ENCODE results near the gene EXD3. TPM values are rescaled to one million over a fixed set of nuclear protein-coding genes. Genes with fewer than 3 reads are reported as not detected.

The EXD3 gene
- total RNA-seq, 4 donors from 2014 or later = 11.8 to 49.0 (median 31.5) TPM

GRCh38 chr9:137465720-137466388 lies 42.9 kb upstream of the EXD3 start:
- no peaks in the 10 kb centered on the region for H3K9me3 ChIP-seq
- H3K4me1 ChIP-seq = no peaks in the 10 kb centered on the region
- no peak overlapping the region for H3K27ac ChIP-seq
- no peaks in the 10 kb centered on the region for H3K27me3 ChIP-seq
- H3K4me3 ChIP-seq = no peak overlapping the region
- DNase-seq = no peak
- H3K36me3 ChIP-seq = no peaks in the 10 kb centered on the region
- intact Hi-C loops (cut with DNase I; ENCODE audit: low total_unique reads) = no loop called here
- TF ChIP-seq CTCF (IDR thresholded peaks at IDR 0.05) (no peak), POLR2A (IDR thresholded peaks at IDR 0.05) (no peak)

- intact Hi-C loops (cut with DNase I; ENCODE audit: low total_unique reads) = no loop called here
- no peak for DNase-seq
- no peaks in the 10 kb centered on the region for H3K4me1 ChIP-seq
- no peak overlapping the region for H3K27ac ChIP-seq
- no peak for TF ChIP-seq POLR2A (IDR thresholded peaks at IDR 0.05)
- TF ChIP-seq CTCF (IDR thresholded peaks at IDR 0.05) = no peak
- H3K36me3 ChIP-seq = no peaks in the 10 kb centered on the region
- no peak overlapping the region for H3K4me3 ChIP-seq
- no peaks in the 10 kb centered on the region for H3K9me3 ChIP-seq
- no peaks in the 10 kb centered on the region for H3K27me3 ChIP-seq
Observed at GRCh38 chr9:137465000-137465719, 42.2 kb upstream of the EXD3 start.

GRCh38 chr9:137464291-137464999 lies 41.5 kb upstream of the EXD3 start:
- no peaks in the 10 kb centered on the region for H3K36me3 ChIP-seq
- peaks cover 0 to 6% of the 10 kb centered on the region in 2 donors for H3K4me1 ChIP-seq
- no peak overlapping the region for H3K27ac ChIP-seq
- intact Hi-C loops (cut with DNase I; ENCODE audit: low total_unique reads) = no loop called here
- TF ChIP-seq CTCF (IDR thresholded peaks at IDR 0.05) (no peak), POLR2A (IDR thresholded peaks at IDR 0.05) (no peak)
- no peak for DNase-seq
- H3K9me3 ChIP-seq = no peaks in the 10 kb centered on the region
- no peak overlapping the region for H3K4me3 ChIP-seq
- H3K27me3 ChIP-seq = no peaks in the 10 kb centered on the region

GRCh38 chr9:137463931-137464290 lies 40.9 kb upstream of the EXD3 start:
- no peak overlapping the region for H3K27ac ChIP-seq
- no peak overlapping the region for H3K4me3 ChIP-seq
- H3K36me3 ChIP-seq = no peaks in the 10 kb centered on the region
- H3K27me3 ChIP-seq = no peaks in the 10 kb centered on the region
- DNase-seq = no peak
- no peaks in the 10 kb centered on the region for H3K9me3 ChIP-seq
- peaks cover 0 to 7% of the 10 kb centered on the region in 2 donors for H3K4me1 ChIP-seq
- TF ChIP-seq POLR2A (IDR thresholded peaks at IDR 0.05) (no peak), CTCF (IDR thresholded peaks at IDR 0.05) (no peak)
- intact Hi-C loops (cut with DNase I; ENCODE audit: low total_unique reads) = no loop called here
